Measurements from ENCODE around the gene ALG10B. TPM values are rescaled to one million over a fixed set of nuclear protein-coding genes. Genes with fewer than 3 reads are reported as not detected.

ALG10B gene
- total RNA-seq, 1 donor from 2014 or later: 5.4 TPM

DNA sequence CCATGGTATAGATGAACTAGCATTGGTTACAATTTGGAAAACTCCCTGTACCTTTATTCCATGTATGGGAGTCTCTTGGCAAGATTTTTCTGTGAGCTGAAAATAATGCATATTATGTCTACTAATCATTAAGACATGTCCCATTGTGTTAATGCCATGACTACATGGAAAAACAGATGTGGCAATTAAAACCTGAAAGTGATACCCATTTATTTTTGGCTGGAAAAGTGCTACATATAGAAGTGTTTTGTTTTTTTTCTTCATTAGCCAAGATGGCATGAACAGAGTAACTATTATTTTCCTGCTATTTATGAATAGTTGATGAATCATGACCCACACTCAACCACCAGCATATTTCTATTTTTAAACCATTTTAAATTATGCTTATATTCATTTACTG lies 58.2 kb downstream of the ALG10B start:
- no peak for DNase-seq (ENCODE audit: low read depth)
